ENCODE data around the gene ARG1.

ARG1 gene

GRCh38 chr6:131602781-131603312, 29.8 kb downstream of the ARG1 start:
- no peak for TF ChIP-seq CTCF (IDR thresholded peaks at IDR 0.05; ENCODE audit: low read depth, low read length)
- no peak overlapping the region for H3K4me3 ChIP-seq (ENCODE audit: low read depth, low read length)

GRCh38 chr6:131613296-131613925, 40.4 kb downstream of the ARG1 start:
- H3K4me3 ChIP-seq (ENCODE audit: low read depth, low read length) = no peak overlapping the region
- TF ChIP-seq CTCF (IDR thresholded peaks at IDR 0.05; ENCODE audit: low read depth, low read length) = no peak

- no peak for TF ChIP-seq CTCF (IDR thresholded peaks at IDR 0.05; ENCODE audit: low read depth, low read length)
- no peak overlapping the region for H3K4me3 ChIP-seq (ENCODE audit: low read depth, low read length)
These were observed 42.2 kb downstream of the ARG1 start for GRCh38 chr6:131615275-131615674.

- peak within 1 kb of the TSS; percentile 96 for H3K4me3 ChIP-seq (ENCODE audit: low read depth, low read length)
- peak; percentile 98 for TF ChIP-seq CTCF (IDR thresholded peaks at IDR 0.05; ENCODE audit: low read depth, low read length)
These were observed 55.0 kb downstream of the ARG1 start, which contains the start of gene MED23 for GRCh38 chr6:131627724-131628682. Gene MED23 (minus strand): TSS chr6:131628242. CDS start chr6:131628049, 193 bp downstream.

GRCh38 chr6:131628726-131629125, 55.7 kb downstream of the ARG1 start:
- TF ChIP-seq CTCF (IDR thresholded peaks at IDR 0.05; ENCODE audit: low read depth, low read length) = no peak
- no peak overlapping the region; the same call in 1 of the 2 replicates for H3K4me3 ChIP-seq (ENCODE audit: low read depth, low read length)

- TF ChIP-seq CTCF (IDR thresholded peaks at IDR 0.05; ENCODE audit: low read depth, low read length) = no peak
These were observed 56.6 kb downstream of the ARG1 start for GRCh38 chr6:131629651-131630050.

More at GRCh38 chr6:131629651-131630050, 56.6 kb downstream of the ARG1 start:
- no peak overlapping the region for H3K4me3 ChIP-seq (ENCODE audit: low read depth, low read length)
